Measurements from ENCODE around the gene MRPL22.
"Not testable (repeated sequence)": the region's sequence is repeated elsewhere in the genome, so short reads cannot be mapped to it uniquely, and the experiment has no call there.

The MRPL22 gene

DNA sequence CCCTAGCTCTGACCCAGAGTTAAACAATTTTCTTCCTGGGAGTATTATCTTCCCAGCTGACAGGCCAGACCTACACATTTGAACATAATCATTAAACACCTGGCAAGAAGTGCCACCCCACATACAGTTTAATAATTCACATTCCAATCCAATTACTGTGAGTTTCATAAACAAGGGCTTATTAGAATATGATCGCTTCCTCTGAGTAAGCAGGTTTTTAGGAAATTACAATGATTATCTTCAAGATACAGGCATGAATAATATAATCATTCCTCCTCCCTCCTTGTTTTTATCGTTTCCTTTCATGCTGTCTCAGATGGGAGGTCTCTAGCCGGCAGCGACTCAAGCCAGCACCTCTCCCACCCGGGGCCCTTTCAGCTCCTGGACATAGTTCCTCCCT lies 56.9 kb downstream of the MRPL22 start:
- no peak for DNase-seq (ENCODE audit: low read depth)

DNA sequence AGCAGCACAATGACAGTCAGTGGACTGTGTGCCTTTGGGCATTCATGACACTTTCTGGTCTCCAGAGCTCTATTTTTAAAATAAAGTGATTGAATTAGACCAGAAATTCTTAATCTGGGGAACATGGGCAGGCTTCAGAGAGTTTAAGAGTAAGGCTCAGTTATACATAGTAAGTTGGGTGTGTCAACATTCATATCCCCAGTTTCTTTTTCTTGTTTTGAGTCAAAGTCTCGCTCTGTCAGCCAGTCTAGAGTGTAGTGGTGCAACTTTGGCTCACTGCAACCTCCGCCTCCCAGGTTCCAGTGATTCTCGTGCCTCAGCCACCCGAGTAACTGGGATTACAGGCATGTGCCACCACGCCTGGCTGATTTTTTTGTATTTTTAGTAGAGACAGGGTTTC lies 59.0 kb downstream of the MRPL22 start:
- no peak for DNase-seq (ENCODE audit: low read depth)

DNA sequence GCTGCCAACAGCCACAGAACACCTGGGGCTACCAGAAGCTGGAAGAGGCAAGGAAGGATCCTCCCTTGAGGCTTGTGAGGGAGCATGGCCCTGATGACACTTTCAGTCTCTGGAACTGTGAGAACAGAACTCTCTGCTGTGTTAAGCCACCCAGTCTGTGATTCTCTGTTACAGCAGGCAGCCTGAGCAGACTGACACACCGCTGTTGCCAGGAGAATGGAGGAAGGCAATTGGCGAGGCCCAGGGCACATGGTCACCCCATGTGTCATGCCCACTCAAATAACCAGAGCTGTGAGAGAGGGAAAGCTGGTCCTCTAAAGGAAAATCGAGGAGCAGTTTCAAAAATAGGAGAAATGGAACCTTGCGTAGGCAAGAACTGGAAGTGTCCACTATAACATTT lies 60.6 kb downstream of the MRPL22 start:
- DNase-seq (ENCODE audit: low read depth) = no peak

DNA sequence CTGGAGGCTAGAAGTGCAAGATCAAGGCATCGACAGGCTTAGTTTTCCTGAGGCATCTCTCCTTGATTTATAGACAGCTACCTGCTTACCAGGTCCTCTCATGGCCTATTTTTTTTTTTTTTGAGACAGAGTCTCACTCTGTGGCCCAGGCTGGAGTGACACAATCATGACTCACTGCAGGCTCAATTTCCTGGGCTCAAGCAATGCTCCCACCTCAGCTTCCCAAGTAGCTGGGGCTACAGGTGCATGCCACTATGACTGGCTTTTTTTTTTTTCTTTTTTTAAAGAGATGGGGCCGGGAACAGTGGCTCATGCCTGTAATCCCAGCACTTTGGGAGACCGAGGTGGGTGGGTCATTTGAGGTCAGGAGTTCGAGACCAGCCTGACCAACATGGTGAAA lies 61.8 kb downstream of the MRPL22 start:
- not testable (repeated sequence) for DNase-seq (ENCODE audit: low read depth)

DNA sequence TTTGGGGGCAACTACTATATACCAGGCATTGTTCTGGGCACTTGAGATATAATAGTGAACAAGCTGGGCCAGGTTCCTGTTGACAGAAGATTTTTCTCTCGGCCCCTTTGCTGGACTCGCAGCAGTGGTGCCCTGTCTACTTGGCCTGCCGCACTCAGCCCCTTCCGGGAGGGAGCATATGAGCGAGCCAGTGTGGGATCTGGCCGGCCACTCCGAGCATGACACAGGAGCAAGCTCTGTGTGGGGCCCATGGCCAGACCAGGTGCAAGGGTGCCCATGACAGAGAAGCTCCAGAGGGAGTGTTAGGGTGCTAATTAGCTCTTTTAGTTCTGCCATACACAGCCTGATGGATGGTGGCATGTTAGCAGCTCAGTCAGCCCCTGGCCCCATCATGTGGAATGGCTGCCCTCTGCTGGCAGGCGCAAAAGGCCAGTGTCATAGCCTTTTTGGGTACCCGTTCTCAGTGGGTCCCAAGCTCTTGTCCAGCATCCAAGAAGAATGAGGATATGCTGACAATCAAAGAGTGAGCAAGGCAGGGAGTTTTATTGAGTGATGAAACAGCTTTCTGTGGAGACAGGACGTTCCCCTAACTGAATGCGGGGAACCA lies 63.4 kb downstream of the MRPL22 start:
- no peak for DNase-seq (ENCODE audit: low read depth)

DNA sequence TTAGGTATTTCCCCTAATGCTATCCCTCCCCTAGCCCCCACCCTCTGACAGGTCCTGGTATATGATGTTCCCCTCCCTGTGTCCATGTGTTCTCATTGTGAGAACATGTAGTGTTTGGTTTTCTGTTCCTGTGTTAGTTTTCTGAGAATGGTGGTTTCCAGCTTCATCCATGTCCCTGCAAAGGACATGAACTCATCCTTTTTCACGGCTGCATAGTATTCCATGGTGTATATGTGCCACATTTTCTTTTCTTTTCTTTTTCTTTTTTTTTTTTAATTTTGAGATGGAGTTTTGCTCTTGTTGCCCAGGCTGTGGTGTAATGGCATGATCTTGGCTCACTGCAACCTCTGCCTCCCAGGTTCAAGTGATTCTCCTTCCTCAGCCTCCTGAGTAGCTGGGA lies 65.4 kb downstream of the MRPL22 start:
- DNase-seq (ENCODE audit: low read depth) = not testable (repeated sequence)

DNA sequence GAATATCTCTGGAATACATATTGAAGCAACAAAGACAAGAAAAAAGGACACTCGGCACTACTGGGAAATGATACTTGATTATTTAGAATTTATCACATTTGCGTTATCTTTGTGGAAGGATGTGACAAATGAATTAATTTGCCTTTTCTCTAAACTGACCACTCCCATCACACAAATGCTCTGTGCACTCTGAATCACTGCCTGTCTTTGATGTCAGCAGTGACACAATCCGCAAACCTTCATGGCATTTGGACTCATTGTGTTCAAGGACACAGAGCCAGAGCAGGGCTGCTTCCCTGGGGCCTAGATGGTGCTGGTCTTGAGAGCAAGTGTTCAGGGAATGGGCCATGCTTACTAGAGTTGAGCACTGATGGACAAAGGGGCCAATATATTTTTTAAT lies 67.8 kb downstream of the MRPL22 start:
- DNase-seq (ENCODE audit: low read depth) = no peak

DNA sequence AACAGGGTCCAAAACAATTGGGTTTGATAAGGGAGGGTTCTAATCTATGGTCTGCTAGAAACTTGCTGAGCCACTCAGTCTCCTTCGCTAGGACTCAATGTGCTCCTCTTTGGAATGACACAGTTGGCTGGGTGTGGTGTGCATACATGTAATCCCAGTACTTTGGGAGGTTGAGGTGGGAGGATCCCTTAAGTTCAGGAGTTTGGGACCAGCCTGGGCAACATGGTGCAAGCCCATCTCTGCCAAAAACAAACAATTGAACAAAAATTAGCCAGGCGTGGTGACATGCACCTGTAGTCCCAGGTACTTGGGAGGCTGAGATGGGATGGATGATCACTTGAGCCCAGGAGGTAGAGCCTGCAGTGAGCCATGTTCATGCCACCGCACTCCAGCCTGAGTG lies 70.0 kb downstream of the MRPL22 start:
- DNase-seq (ENCODE audit: low read depth) = no peak

DNA sequence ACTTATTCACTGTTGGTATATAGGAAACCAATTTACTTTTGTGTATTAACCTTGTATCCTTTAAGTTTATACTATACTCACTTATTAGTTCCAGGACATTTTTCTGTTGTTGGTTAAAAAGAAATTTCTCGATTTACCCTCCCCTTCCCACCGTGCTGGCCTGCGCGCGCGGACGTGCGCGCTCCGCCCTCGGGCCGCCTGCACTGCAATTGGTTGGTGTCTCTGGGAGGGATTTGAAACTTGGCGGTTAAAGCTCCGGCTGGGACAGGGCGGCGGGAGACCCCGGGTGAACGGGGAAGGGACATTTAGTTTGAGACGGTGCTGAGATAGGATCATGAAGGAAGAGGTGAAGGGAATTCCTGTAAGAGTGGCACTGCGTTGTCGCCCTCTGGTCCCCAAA lies 72.7 kb downstream of the MRPL22 start, which contains the start of gene KIF4B:
Gene KIF4B, plus strand, starts transcription at position 230 of the 400 bp plus-strand sequence. Its CDS starts 105 bp downstream, at position 335.
- DNase-seq (ENCODE audit: low read depth) = no peak

DNA sequence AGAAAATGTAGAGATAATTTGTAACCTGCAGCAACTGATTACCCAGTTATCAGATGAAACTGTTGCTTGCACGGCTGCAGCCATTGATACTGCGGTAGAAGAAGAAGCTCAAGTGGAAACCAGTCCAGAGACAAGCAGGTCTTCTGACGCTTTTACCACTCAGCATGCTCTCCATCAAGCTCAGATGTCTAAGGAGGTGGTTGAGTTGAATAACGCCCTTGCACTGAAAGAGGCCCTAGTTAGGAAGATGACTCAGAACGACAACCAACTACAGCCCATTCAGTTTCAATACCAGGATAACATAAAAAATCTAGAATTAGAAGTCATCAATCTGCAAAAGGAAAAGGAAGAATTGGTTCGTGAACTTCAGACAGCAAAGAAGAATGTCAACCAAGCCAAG lies 74.4 kb downstream of the MRPL22 start:
- no peak for DNase-seq (ENCODE audit: low read depth)

DNA sequence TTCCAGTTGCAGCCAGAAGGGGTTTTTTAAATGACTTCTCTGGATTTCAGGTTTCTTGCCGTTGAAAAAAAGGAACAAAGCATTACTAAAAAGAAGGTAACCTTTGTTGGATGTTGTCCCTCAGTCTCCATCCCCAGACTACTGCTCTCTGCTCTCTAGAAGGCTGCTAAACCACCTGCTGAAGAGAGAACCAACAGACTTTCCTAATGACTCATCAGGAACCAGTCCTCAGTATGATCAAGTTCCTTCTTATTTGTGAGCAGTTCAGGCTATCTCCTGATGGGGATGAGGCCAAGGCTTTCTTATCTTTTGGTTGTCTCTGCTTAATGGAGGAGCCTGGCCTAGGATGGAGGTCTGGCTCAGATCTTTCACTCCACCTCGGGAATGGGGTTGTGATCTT lies 76.7 kb downstream of the MRPL22 start:
- DNase-seq (ENCODE audit: low read depth) = no peak

Data from CMK (cell line).